ENCODE results near the gene RNF225. TPM values are rescaled to one million over a fixed set of nuclear protein-coding genes. Genes with fewer than 3 reads are reported as not detected.

RNF225 gene
- total and polyA plus RNA-seq, 10 of the 15 experiments (the other 5 are each of a cell fraction or from before 2014, with no cell fraction given): 0.27 to 0.28 TPM; not detected in 8

- ChIA-PET POLR2A (interaction anchor here (0.6 kb wide), 2 partner anchors 19 to 60 kb away, joined by 3 read pairs; no protein-coding TSS in a partner anchor), CTCF (no interaction called here), SMC1A (ENCODE audit: uncharacterized antibody, unreplicated experiment) (interaction anchor here (1.8 kb wide), 1 partner anchor 26 kb away, joined by 5 read pairs; the partner anchor contains the start of gene ZNF497), RAD21 (ENCODE audit: unreplicated experiment) (no interaction called here)
- FAIRE-seq (no peak), DNase-seq (ENCODE audit: low read depth, low spot score) (no peak), ATAC-seq (no peak)
- peaks cover 10% of the 10 kb centered on the region for H3K4me1 ChIP-seq (ENCODE audit: control insufficient read depth, insufficient read depth, low read length)
- 36% methylated on average over 3 of the region's 3 CpGs for WGBS (ENCODE audit: insufficient coverage, insufficient replicate concordance, low lambda C conversion rate, missing lambda C conversion rate)
- H3K9me3 ChIP-seq (replicated peaks; ENCODE audit: control insufficient read depth, insufficient read depth, low read length): no peaks in the 10 kb centered on the region
- in situ Hi-C loops (cut with MboI) (no loop called here), intact Hi-C loops (cut with micrococcal nuclease; ENCODE audit: unreplicated experiment) (no loop called here)
- BruUV-seq (replicated peaks): no TSS peak
- H3K4me2 ChIP-seq (ENCODE audit: control insufficient read depth, insufficient read depth): peak overlapping the region; percentile 88
- H3K36me3 ChIP-seq (ENCODE audit: control insufficient read depth in 2 of 2, insufficient read depth in 2 of 2, low read length in 1 of 2): peaks cover 5 to 18% of the 10 kb centered on the region in 2 experiments
- H3K27ac ChIP-seq (ENCODE audit: control insufficient read depth, insufficient read depth): peak overlapping the region; percentile 97; the same call in 1 of the 2 replicates
- no peaks in the 10 kb centered on the region for H3K27me3 ChIP-seq (replicated peaks in 1 of 2; ENCODE audit: control insufficient read depth in 2 of 2, insufficient read depth in 2 of 2, low read length in 1 of 2)
- H3K9ac ChIP-seq (ENCODE audit: control insufficient read depth, insufficient read depth, low read length): peak overlapping the region; percentile 96
- peaks cover 6% of the 10 kb centered on the region for H4K20me1 ChIP-seq (ENCODE audit: control insufficient read depth, insufficient read depth)
- peaks cover 44% of the 10 kb centered on the region for H3K79me2 ChIP-seq (ENCODE audit: control insufficient read depth, insufficient read depth, low read length)
- TF ChIP-seq E2F8 (IDR thresholded peaks at IDR 0.05; ENCODE audit: low read depth, partially characterized antibody): no peak
- TF ChIP-seq BCL11A (IDR thresholded peaks at IDR 0.05; ENCODE audit: low read depth, low read length): no peak
- no peak for TF ChIP-seq SIX5 (IDR thresholded peaks at IDR 0.05; ENCODE audit: low read depth, low read length, severe bottlenecking)
- no peak for TF ChIP-seq PKNOX1 (IDR thresholded peaks at IDR 0.05)
- no peak for TF ChIP-seq CUX1 (IDR thresholded peaks at IDR 0.05; ENCODE audit: insufficient replicate concordance, low read depth, low read length)
- TF ChIP-seq EP300 (IDR thresholded peaks at IDR 0.05; ENCODE audit: borderline replicate concordance in 1 of 2, control insufficient read depth in 1 of 2, low read depth in 2 of 2, low read length in 2 of 2): no peak
- TF ChIP-seq TBL1XR1 (IDR thresholded peaks at IDR 0.05; ENCODE audit: low read depth, low read length): no peak
- TF ChIP-seq NFXL1 (IDR thresholded peaks at IDR 0.05; ENCODE audit: borderline replicate concordance): no peak
- peak overlapping the region; percentile 97 for H3K4me3 ChIP-seq
- no peak overlapping the region for H2AFZ ChIP-seq (ENCODE audit: control insufficient read depth, low read depth, low read length)
Measured at GRCh38 chr19:58388175-58388526, 7.3 kb upstream of the RNF225 start.
